ENCODE measurements around the gene TAF1. TPM values are rescaled to one million over a fixed set of nuclear protein-coding genes. Genes with fewer than 3 reads are reported as not detected.
A peak's percentile ranks its signal among the peaks of the same experiment; 100 is the strongest.

TAF1 gene
- total and polyA plus RNA-seq, 9 of the 15 experiments (the other 6 are each of a cell fraction or from before 2014, with no cell fraction given): 6.4 to 45.1 (median 38.1) TPM

- TF ChIP-seq ARID1B (IDR thresholded peaks at IDR 0.05) (peak; percentile 74), MCM3 (IDR thresholded peaks at IDR 0.05) (no peak), RFX1 (IDR thresholded peaks at IDR 0.05) (no peak), TEAD4 (IDR thresholded peaks at IDR 0.05; ENCODE audit: low read length) (peak; percentile 51), TEAD4 (CRISPR knock-in tag; IDR thresholded peaks at IDR 0.05; ENCODE audit: borderline replicate concordance) (no peak), ADNP (tag; IDR thresholded peaks at IDR 0.05) (no peak), HNRNPUL1 (IDR thresholded peaks at IDR 0.05; ENCODE audit: low read length) (no peak), RBM39 (optimal IDR thresholded peaks at IDR 0.05; ENCODE audit: low read depth, low read length) (no peak), TARDBP (IDR thresholded peaks at IDR 0.05) (no peak), ZNF134 (CRISPR knock-in tag; conservative IDR thresholded peaks at IDR 0.05) (no peak)
Measured at GRCh38 chrX:71454222-71454621, 88.1 kb downstream of the TAF1 start (continued).

GRCh38 chrX:71458866-71459265 lies 92.7 kb downstream of the TAF1 start:
- no peak for DNase-seq (ENCODE audit: extremely low read depth in 1 of 4, low spot score in 3 of 4)
- H3K27ac ChIP-seq (ENCODE audit: extremely low read depth, low read depth, low read length): no peak overlapping the region
- no peak for ATAC-seq
- intact Hi-C loops (cut with micrococcal nuclease): no loop called here
- H3K9me1 ChIP-seq (ENCODE audit: control insufficient read depth, insufficient read depth, low read length): peaks cover 4% of the 10 kb centered on the region
- H3K27me3 ChIP-seq (ENCODE audit: control insufficient read depth in 2 of 2, insufficient read depth in 2 of 2, low read length in 2 of 2): no peaks in the 10 kb centered on the region
- peaks cover 0 to 11% of the 10 kb centered on the region in 2 experiments; a peak in 3 of 5 replicates for H3K4me1 ChIP-seq (replicated peaks in 1 of 2; ENCODE audit: control insufficient read depth in 2 of 2, insufficient read depth in 2 of 2, low read length in 2 of 2)
- H3K79me2 ChIP-seq (ENCODE audit: control insufficient read depth, insufficient read depth, low read length): no peaks in the 10 kb centered on the region; the same call in 2 of the 3 replicates
- no peak for TF ChIP-seq MIER1 (IDR thresholded peaks at IDR 0.05; ENCODE audit: low read depth)
- TF ChIP-seq GABPB1 (CRISPR knock-in tag; IDR thresholded peaks at IDR 0.05): no peak
- TF ChIP-seq KHSRP (IDR thresholded peaks at IDR 0.05): no peak
- TF ChIP-seq, protein P1, sequence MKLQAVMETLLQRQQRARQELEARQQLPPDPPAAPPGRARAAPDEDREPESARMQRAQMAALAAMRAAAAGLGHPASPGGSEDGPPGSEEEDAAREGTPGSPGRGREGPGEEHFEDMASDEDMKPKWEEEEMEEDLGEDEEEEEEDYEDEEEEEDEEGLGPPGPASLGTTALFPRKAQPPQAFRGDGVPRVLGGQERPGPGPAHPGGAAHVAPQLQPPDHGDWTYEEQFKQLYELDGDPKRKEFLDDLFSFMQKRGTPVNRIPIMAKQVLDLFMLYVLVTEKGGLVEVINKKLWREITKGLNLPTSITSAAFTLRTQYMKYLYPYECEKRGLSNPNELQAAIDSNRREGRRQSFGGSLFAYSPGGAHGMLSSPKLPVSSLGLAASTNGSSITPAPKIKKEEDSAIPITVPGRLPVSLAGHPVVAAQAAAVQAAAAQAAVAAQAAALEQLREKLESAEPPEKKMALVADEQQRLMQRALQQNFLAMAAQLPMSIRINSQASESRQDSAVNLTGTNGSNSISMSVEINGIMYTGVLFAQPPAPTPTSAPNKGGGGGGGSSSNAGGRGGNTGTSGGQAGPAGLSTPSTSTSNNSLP (IDR thresholded peaks at IDR 0.05; ENCODE audit: borderline replicate concordance, low read depth, low read length): no peak
- no peak for TF ChIP-seq ZNF124 (CRISPR knock-in tag; IDR thresholded peaks at IDR 0.05)
- no peak for TF ChIP-seq RFX1 (IDR thresholded peaks at IDR 0.05)
- no peak for TF ChIP-seq ARID2 (IDR thresholded peaks at IDR 0.05)
- no peak for TF ChIP-seq ZNF766 (CRISPR knock-in tag; conservative IDR thresholded peaks at IDR 0.05)
- TF ChIP-seq ZNF644 (tag; IDR thresholded peaks at IDR 0.05; ENCODE audit: low read depth): no peak
- TF ChIP-seq IFI16 (CRISPR knock-in tag; IDR thresholded peaks at IDR 0.05): no peak
- ChIA-PET POLR2A (no interaction called here), CTCF (ENCODE audit: low intra/inter-chr PET ratio) (interaction anchor here (0.6 kb wide), 1 partner anchor 206 kb away, joined by 3 read pairs; no protein-coding TSS in a partner anchor)
- no peaks in the 10 kb centered on the region; the same call in 1 of the 2 replicates for H4K20me1 ChIP-seq (replicated peaks; ENCODE audit: control insufficient read depth, insufficient read depth, low read length)
- no peak overlapping the region for H3K4me3 ChIP-seq
- H2AFZ ChIP-seq (ENCODE audit: low read depth, low read length): no peak overlapping the region
- no peak for FAIRE-seq
- H3K36me3 ChIP-seq (ENCODE audit: control insufficient read depth, insufficient read depth, low read length): peaks cover 95% of the 10 kb centered on the region
- no peak overlapping the region for H3K9ac ChIP-seq (ENCODE audit: insufficient read depth in 1 of 2, low read depth in 2 of 2, low read length in 2 of 2)
- no peak overlapping the region for H3K4me2 ChIP-seq (ENCODE audit: insufficient read depth, low read length)
- no peaks in the 10 kb centered on the region for H3K9me3 ChIP-seq (replicated peaks; ENCODE audit: control insufficient read depth, insufficient read depth, low read depth, low read length)
- 91% methylated on average over 6 of the region's 6 CpGs for WGBS (ENCODE audit: insufficient coverage, low coverage, missing lambda C conversion rate)
- BruUV-seq (replicated peaks): no TSS peak
- in situ Hi-C loops (cut with MboI): no loop called here

Data from K562 (cell line).